Activated CD4-positive, alpha-beta memory T cell treated with anti-CD3 and anti-CD28 coated beads for 36 hours (primary cell): ENCODE data around the gene HOXB1. TPM values are rescaled to one million over a fixed set of nuclear protein-coding genes. Genes with fewer than 3 reads are reported as not detected.
"Not testable (repeated sequence)": the region's sequence is repeated elsewhere in the genome, so short reads cannot be mapped to it uniquely, and the experiment has no call there.

ENCODE experiments used
- CTCF ChIA-PET: fragments of 350-600 bp; sonication (Branson Sonifier 250); formaldehyde crosslinking; loops from one replicate; lab custom pipeline; 2021; ENCODE audit warnings: antibody characterized with exemption, inconsistent platforms; lab: Charles Lee
- POLR2A ChIA-PET: fragments of 350-600 bp; sonication (Branson Sonifier 250); formaldehyde crosslinking; loops from one replicate; lab custom pipeline; 2021; ENCODE audit warnings: antibody characterized with exemption; lab: Charles Lee
- DNase-seq: peaks from one replicate; pipeline ENCODE4 v3.0.0-alpha.2; 2020
- H3K27ac Mint-ChIP-seq: one replicate; pipeline ENCODE4 v1.8.0; 2021; ENCODE audit warnings: mixed read lengths
- H3K27me3 Mint-ChIP-seq: one replicate; pipeline ENCODE4 v1.8.0; 2021; ENCODE audit warnings: mixed read lengths
- H3K36me3 Mint-ChIP-seq: one replicate; pipeline ENCODE4 v1.8.0; 2021; ENCODE audit warnings: mixed read lengths
- H3K4me1 Mint-ChIP-seq: one replicate; pipeline ENCODE4 v1.8.0; 2021; ENCODE audit warnings: low read depth, mixed read lengths
- H3K4me3 Mint-ChIP-seq: one replicate; pipeline ENCODE4 v1.8.0; 2021; ENCODE audit warnings: mild to moderate bottlenecking, mixed read lengths
- H3K9me3 Mint-ChIP-seq: one replicate; pipeline ENCODE4 v1.8.0; 2021; ENCODE audit warnings: mixed read lengths
- intact Hi-C: fragments of 100-400 bp; cut with micrococcal nuclease; formaldehyde crosslinking; loops from one replicate; pipeline ENCODE4 v1.15.1; 2023
- total RNA-seq, 2 experiments: library from RNA; stranded (reverse); gene quantifications; one replicate each; pipeline ENCODE4 v1.2.3, GENCODE V29; 2021

The HOXB1 gene
- total RNA-seq, 2 experiments from 2014 or later, result not detected

GRCh38 chr17:48483471-48484131 lies 47.2 kb downstream of the HOXB1 start:
- Mint-ChIP-seq H3K4me1 (peaks cover 22% of the 10 kb centered on the region), H3K27me3 (peaks cover 6% of the 10 kb centered on the region), H3K9me3 (no peaks in the 10 kb centered on the region), H3K27ac (peak overlapping the region; percentile 30), H3K36me3 (no peaks in the 10 kb centered on the region), H3K4me3 (no peak overlapping the region)
- intact Hi-C loops, result loop anchor here (10.0 kb wide), 1 partner anchor 149 kb away; no protein-coding TSS in a partner anchor
- POLR2A ChIA-PET, result no interaction called here
- CTCF ChIA-PET, result interaction anchor here (0.6 to 1.0 kb wide), 7 partner anchors 8 to 195 kb away, joined by 3 to 5 read pairs (median 4); no protein-coding TSS in a partner anchor
- peak; percentile 67 for DNase-seq

- Mint-ChIP-seq H3K4me1 (peaks cover 20% of the 10 kb centered on the region), H3K27ac (peak overlapping the region; percentile 30), H3K27me3 (peaks cover 6% of the 10 kb centered on the region), H3K9me3 (no peaks in the 10 kb centered on the region), H3K4me3 (no peak overlapping the region), H3K36me3 (no peaks in the 10 kb centered on the region)
- no peak for DNase-seq
- ChIA-PET POLR2A (no interaction called here), CTCF (interaction anchor here (0.7 to 1.0 kb wide), 6 partner anchors 9 to 195 kb away, joined by 3 to 4 read pairs (median 4); no protein-coding TSS in a partner anchor)
- intact Hi-C loops, result loop anchor here (10.0 kb wide), 1 partner anchor 148 kb away; no protein-coding TSS in a partner anchor
Observed at GRCh38 chr17:48483004-48483403, 47.8 kb downstream of the HOXB1 start.

GRCh38 chr17:48482301-48482700 lies 48.5 kb downstream of the HOXB1 start:
- CTCF ChIA-PET, result interaction anchor here (1.6 kb wide), 1 partner anchor 131 kb away, joined by 5 read pairs; no protein-coding TSS in a partner anchor
- H3K9me3 Mint-ChIP-seq, POLR2A ChIA-PET, H3K27ac Mint-ChIP-seq, H3K4me3 Mint-ChIP-seq, H3K36me3 Mint-ChIP-seq, H3K27me3 Mint-ChIP-seq: not testable (repeated sequence)
- intact Hi-C loops, result loop anchor here (10.0 kb wide), 1 partner anchor 148 kb away; no protein-coding TSS in a partner anchor
- H3K4me1 Mint-ChIP-seq, result peaks cover 20% of the 10 kb centered on the region
- DNase-seq, result peak; percentile 22

GRCh38 chr17:48479014-48479402 lies 51.8 kb downstream of the HOXB1 start:
- H3K4me1 Mint-ChIP-seq, result peaks cover 17% of the 10 kb centered on the region
- H3K36me3 Mint-ChIP-seq, result no peaks in the 10 kb centered on the region
- H3K27ac Mint-ChIP-seq, result no peak overlapping the region
- POLR2A ChIA-PET, result no interaction called here
- no peak overlapping the region for H3K4me3 Mint-ChIP-seq
- H3K9me3 Mint-ChIP-seq, result no peaks in the 10 kb centered on the region
- CTCF ChIA-PET, result interaction anchor here (2.8 kb wide), 1 partner anchor 127 kb away, joined by 9 read pairs; no protein-coding TSS in a partner anchor
- H3K27me3 Mint-ChIP-seq, result no peaks in the 10 kb centered on the region
- intact Hi-C loops, result no loop called here
- no peak for DNase-seq

Other genes starting within 250 kb of the HOXB1 start
- 10 to 100 TPM; 71.7 to 77.6 TPM for gene SKAP1, start 100.8 kb downstream of the HOXB1 start, total RNA-seq
- 10 to 100 TPM; 13.3 to 16.8 TPM for gene HOXB2, start 14.1 kb upstream of the HOXB1 start, total RNA-seq
- 1 to 10 TPM; 2.3 TPM for gene HOXB4, start 47.3 kb upstream of the HOXB1 start, total RNA-seq
- 1 to 10 TPM; 2.6 TPM for gene HOXB3, start 59.2 kb upstream of the HOXB1 start, total RNA-seq
- not detected for gene HOXB5, start 62.8 kb upstream of the HOXB1 start, total RNA-seq
- under 1 TPM; 0.21 to 0.22 TPM for gene HOXB6, start 74.0 kb upstream of the HOXB1 start, total RNA-seq
- gene HOXB7, start 80.0 kb upstream of the HOXB1 start, total RNA-seq, result under 1 TPM; 0.36 to 0.44 TPM
- not detected for gene HOXB8, start 84.3 kb upstream of the HOXB1 start, total RNA-seq
- gene HOXB9, start 95.3 kb upstream of the HOXB1 start, total RNA-seq, result 1 to 10 TPM; 1.4 to 1.5 TPM
- not detected for gene PRAC1, start 191.5 kb upstream of the HOXB1 start, total RNA-seq
- gene PRAC2, start 192.2 kb upstream of the HOXB1 start, total RNA-seq, result not detected
- not detected for gene HOXB13, start 197.7 kb upstream of the HOXB1 start, total RNA-seq